Upper lobe of left lung (tissue), 4 donors: Measurements from ENCODE around the gene CABCOCO1.

Experiments used
- POLR2A ChIP-seq, 4 donors: fragments of 450-650 bp; IDR thresholded peaks; one replicate each; pipeline ENCODE4 v1.5.1; 2016 to 2017; ENCODE audit warnings: antibody characterized with exemption in 4 of 4, mild to moderate bottlenecking in 2 of 4
- POLR2AphosphoS5 ChIP-seq, 2 donors: sonication (generic); formaldehyde crosslinking; IDR thresholded peaks; one replicate each; pipeline ENCODE4 v1.5.1; 2017; ENCODE audit warnings: antibody characterized with exemption in 2 of 2
- TF ChIP-seq, protein P1 (sequence below), 6 experiments: fragments of 450-650 bp in 4 of 6; fragments of 200-600 bp in 2 of 6; sonication (generic) in 2 of 6; IDR thresholded peaks; one replicate each; pipeline ENCODE4 v1.5.1; 2016 to 2019; ENCODE audit warnings: antibody characterized with exemption in 6 of 6

DNA sequence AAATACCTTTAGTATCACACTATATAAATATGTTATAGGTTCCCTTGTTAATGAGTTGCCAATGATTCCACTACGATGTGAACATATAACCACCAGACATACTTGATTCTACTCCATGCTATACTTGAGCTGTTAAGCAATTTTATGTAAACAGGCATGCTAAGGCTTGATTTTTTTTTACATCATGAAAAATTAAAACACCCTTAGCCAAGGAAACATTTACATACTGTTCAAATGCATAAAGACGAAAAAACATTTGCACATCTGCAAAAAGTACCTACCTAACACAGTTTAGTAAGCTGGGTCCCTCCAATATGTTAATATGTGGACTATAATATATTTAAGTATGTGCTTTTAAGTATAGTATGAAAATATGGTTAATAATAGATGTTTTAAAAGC is 9.0 kb upstream of the CABCOCO1 start:
- TF ChIP-seq, protein P1, sequence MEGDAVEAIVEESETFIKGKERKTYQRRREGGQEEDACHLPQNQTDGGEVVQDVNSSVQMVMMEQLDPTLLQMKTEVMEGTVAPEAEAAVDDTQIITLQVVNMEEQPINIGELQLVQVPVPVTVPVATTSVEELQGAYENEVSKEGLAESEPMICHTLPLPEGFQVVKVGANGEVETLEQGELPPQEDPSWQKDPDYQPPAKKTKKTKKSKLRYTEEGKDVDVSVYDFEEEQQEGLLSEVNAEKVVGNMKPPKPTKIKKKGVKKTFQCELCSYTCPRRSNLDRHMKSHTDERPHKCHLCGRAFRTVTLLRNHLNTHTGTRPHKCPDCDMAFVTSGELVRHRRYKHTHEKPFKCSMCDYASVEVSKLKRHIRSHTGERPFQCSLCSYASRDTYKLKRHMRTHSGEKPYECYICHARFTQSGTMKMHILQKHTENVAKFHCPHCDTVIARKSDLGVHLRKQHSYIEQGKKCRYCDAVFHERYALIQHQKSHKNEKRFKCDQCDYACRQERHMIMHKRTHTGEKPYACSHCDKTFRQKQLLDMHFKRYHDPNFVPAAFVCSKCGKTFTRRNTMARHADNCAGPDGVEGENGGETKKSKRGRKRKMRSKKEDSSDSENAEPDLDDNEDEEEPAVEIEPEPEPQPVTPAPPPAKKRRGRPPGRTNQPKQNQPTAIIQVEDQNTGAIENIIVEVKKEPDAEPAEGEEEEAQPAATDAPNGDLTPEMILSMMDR (IDR thresholded peaks at IDR 0.05) = no peak
- TF ChIP-seq POLR2A (IDR thresholded peaks at IDR 0.05) = no peak
- no peak for TF ChIP-seq POLR2AphosphoS5 (IDR thresholded peaks at IDR 0.05)
